Measurements from ENCODE around the gene CACNA2D2. TPM values are rescaled to one million over a fixed set of nuclear protein-coding genes. Genes with fewer than 3 reads are reported as not detected.

CACNA2D2 gene
- polyA plus RNA-seq (ENCODE audit: insufficient read length in 4 of 4): 10 to 100 TPM; 13.3 to 18.6 (median 16.3) TPM

DNA sequence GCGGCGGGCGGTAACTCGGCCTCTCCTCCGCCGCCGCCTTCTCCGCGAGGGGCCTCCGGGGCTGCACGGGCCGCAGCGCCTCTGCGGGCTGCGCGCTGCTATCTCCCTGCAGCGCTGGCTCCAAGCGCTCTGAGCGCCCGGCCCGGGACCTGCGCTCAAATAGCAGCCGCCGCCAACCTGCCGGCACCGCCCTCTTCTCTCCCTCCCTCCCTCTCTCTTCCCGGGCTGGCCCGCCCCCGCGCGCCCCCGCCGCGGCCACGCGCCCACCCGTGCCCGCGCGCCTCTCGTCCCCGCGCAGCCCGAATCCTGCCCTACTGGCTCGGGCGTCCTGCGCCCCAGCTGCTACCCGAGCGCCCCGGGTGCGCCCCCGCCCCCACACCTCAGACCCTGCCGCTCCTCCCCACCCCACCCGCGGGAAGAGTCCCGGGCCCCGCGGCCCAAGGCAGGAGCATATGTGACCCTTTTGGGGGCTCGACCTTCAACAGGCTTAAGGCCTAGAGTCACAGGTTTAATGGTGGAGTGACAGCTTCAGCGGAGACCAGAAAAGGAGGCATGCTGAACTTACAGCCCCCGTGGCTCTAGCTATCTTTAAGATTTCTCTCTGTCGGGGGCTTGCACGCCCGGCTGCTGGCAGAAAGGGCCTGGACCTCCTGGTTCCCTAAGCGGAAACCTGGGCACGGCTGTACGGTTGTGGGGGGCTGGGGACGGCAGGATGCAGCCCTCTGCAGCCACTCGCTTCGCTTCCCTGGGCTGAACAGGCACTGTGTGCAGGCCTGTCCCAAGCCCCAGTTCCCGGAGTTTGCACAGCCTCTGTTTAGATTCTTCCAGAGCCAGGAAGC is at the start of gene CACNA2D2:
TSS of gene CACNA2D2 (minus strand) at position 131 of the 839 bp plus-strand sequence. CDS start 211 bp downstream, outside the sequence.
- no peak for DNase-seq (ENCODE audit: low read depth in 4 of 4, low spot score in 2 of 4)

DNA sequence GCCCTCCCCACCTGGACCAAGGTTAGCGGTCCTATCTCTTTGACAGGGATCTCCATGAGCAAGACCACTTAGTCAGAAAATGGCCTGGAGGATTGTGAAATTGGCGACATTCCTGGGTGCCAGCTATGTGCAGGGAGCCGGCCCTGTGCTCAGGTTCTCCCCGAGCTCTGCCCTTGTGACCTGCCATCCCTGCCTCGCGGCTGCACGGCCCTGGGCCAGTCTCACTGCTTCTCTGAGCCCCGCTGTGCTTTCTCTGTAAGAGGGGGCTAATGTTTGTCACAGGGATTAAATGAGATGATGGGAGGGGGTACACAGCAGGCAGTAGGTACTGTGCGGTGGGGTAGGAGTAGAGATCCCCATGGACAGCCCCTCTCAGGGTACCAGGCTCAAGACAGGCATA is 49.2 kb upstream of the CACNA2D2 start:
- no peak for DNase-seq (ENCODE audit: low read depth in 4 of 4, low spot score in 2 of 4)

DNA sequence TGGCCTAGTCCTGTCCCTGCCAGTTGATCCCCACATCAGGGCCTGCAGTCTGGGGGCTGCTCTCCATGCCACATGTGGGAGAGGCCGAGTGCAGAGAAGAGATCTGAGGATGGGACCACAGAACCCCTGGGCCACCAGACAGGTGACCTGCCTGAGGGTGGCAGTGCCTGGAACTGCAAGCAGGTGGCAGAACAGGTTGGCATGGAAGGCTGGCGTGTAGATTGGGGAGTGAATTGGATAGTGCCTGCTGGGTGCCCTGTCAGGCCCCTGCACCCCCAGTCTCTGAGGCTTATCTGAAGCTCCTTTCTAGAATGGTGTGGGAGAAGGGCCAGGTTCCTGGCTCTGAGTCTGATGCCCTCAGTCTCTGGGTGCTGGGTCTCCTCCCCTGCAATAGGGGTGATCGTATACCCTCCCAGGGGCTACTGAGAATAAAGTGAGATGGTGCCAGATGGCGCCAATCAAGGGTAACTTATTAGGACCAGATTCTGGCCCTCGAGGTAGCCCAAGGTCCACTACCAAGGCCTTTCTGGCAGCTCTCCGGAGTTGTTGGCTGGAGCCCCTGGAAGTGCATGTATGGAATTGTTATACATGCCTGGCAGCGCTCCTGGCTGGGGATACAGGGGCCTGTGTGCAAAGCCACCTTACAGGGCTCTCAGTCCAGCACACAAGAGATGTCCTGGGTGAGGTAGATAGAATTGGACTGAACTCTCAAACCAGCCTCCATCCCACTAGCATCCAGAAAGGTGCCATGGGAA is 48.4 kb upstream of the CACNA2D2 start:
- DNase-seq (ENCODE audit: low read depth in 4 of 4, low spot score in 2 of 4): no peak

DNA sequence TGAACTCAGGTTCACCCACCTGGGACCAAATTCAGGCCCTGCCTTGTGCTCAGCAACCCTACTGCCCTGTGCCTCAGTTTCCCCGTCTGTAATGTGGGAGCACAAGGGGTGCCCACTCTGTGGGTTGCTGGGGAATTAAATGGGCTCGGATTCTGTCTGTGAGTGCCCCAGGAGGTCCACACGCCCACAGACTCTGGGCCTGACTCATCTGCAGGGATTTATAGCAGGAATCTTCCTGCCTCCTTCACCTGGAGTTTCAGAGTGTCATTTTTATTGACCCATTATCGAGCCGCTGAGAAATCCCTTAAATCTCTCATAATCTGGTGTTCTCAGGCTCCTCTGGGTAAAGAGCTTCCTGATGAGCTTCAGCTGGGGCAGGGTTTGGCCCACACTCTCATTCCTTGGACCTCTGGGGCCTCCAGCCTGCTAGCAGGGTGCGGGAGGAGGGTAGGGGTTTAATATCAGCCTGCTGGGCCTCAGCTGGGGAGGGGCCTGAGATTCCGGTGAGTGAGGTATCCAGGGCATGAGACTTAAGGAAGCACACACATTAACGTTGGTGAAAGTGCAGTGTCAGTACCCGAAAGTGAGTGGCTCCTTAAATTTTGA is 47.7 kb upstream of the CACNA2D2 start:
- no peak for DNase-seq (ENCODE audit: low read depth in 4 of 4, low spot score in 2 of 4)

DNA sequence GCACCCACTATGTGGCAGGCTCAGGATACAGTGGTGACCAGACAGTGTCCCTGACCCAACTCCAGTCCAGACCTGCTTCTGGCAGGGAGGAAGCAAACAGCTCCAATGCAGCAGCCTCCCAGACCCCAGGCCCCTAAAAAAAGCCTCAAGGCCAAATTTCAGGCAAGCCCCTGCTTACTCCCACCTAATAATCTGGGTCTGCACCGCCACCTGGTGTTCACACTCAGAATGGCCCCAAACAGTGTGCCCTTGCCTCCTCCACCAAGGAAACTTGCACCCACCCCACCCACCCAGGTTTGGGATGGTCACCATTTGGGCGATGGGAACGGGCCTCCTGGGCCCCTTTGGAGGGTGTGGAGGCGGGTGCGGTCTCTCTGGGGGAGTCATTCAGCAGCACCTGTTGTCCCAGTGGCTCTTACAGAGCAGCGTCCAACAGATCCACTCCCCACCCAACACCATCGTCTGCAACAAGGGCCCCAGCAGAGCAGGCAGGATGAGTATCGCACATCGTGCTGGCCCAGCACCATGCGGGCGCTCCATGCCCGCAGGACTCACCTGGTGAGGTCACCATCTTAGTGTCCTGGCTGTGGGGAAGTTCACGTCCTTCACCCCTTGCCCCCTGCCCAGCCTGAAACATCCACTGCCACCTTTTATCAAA is 46.8 kb upstream of the CACNA2D2 start:
- DNase-seq (ENCODE audit: low read depth in 4 of 4, low spot score in 2 of 4): no peak

DNA sequence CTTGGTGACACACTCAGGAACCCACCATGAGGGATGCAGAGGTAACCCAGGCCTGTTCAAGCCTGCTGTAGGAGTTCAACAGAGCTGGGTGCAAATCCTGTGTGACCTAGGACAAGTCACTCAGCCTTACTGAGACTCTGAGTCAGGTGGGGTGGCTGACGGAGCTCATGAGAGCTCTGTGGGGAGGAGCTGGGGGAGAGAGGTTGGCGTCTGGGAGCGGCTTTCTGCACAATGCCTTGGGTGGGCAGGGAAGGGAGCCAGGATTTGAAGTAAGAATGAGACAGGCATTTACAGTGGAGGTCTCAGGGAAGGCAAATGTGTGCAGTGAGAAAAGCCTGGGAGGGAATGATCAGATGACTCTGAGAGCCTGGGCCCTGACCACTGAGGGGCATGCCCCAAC is 45.8 kb upstream of the CACNA2D2 start:
- DNase-seq (ENCODE audit: low read depth in 4 of 4, low spot score in 2 of 4): no peak

DNA sequence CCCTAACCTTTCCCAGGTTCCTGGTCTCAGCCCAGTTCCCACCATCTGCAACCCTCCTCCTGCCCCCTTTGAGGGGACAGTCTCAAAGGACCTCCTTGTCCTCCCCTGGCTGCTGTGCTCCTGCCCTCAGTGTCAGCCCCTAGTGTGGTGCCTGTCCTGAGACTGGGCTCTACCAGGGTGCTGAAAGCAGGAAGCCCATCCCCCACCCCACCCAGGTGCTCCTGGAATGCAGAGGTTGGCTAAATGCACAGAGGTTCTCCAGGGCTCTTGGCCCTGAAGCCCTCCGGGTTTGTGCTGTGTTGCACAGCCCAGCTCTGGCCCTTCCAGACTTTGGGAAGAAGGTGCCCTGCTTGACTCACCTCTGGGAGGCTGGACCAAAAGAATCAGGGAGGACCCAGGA is 42.3 kb upstream of the CACNA2D2 start:
- no peak for DNase-seq (ENCODE audit: low read depth in 4 of 4, low spot score in 2 of 4)

DNA sequence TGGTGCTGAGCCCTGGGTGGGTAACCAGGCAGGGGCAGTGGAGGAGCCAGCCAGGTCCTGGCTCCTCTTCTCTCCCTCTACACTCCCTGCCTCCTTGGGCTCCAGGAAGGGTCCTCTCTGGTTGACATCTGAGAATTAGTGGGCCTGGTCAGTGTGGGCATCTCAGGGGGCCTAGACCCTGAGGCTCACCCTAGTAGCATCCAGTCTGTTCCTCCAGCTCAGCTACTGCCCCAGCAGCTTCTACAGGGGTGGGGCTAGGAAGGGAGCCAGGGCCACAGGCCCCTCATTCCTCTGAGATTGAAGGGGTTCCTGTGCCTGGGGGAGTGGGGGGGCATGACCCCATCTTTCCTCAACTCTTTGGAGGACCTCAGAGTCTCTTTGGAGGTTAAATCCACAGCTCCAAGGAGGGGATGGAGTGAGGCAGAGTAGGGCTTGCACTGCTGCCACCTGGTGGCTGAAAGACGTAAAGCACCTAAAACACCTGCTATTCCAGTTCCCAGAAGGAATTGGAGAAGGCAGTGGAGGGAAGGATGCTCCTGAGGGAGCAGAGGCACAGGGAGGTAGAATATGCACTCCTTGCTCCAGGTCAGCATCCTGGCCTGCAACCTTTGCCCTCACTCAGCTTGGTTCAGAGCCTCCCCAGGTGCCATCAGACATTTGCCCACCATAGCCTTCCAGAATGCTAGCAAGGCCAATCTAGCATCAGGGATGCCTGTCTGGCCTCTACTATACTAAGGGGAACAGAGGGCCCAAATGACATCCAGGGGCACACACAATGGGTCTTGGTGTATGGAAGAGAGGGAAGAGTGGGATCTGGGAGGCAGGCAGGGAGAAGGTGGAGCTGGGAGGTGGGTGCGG is 39.0 kb upstream of the CACNA2D2 start:
- peak in 3 of 4 donors; percentile 51 to 72 (median 56) for DNase-seq (ENCODE audit: low read depth in 4 of 4, low spot score in 2 of 4)

DNA sequence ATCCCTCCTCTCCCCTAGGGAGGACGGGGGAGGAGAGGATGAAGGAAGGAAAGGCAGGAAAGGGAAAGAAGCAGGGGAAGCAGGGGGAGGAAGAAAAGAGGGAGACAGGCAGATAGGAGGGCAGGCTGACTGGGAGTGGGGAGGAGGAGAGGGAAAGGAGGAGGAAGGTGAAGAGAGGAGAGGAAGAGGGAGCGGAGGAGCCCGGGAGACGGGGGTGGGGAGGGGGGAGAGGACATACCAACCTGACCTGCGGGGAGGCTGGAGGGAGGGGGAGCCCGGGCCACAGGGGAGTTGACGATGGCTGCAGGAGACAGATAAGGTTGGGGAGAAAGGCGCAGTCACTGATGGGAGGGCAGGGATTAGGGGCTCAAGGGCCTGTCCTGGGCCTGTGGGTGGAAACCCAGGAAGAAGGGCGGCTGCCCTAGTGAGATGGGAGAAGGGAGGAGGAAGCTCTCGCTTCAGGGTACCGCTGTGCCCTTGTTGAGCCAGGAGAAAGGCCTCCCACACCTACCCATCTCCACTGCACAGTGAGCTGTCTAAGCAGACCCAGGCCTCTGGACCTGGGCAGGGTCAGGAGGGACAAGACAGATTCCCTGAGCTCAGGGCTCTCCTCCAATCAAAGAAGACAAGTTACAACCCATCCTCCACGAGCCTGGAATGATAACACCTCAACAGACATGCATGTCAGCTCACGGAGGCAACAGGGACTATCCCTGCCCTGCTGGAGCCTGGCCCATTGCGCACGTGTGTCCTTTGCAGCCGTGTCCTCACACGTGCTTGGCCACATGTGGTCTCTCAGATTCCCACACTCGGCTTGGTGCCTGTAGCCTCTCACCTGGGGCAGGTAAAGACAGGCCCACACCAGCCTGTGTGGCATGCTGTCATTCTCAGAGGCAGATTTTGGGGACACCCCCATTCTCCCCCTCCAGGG is 36.2 kb upstream of the CACNA2D2 start:
- no peak for DNase-seq (ENCODE audit: low read depth in 4 of 4, low spot score in 2 of 4)

DNA sequence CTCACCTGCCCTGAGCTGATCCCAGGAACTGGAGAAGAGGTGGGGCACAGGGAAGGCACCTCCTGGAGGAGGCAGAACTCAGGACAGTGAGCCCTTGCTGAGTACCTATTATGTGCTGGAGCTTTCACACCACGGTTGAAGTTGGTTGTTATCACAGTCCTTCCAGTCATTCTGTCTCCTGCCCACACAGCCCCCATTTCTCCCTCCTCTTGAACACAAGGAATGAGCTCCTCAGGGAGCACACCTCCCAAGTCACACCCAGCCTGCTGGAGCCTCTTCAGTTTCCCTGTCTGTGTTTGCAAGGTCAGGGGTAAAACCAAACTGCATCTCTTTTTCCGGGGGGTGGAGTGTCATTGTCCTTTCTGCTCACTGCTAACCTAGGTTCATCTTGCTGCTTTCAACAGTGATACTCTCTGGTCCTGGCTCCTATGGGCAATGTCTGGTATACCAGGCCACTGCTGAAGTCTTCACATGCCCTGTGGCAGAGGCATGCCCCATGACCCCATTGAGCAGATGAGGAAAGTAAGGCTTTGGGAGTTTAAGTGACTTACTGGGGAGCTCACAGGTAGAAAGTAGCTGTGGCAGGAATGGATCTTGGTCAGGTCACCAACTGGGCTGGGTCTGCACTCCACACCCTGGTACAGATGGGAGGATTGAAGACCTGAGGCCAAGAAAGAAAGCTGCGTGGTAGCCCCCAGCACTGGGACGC is 34.1 kb upstream of the CACNA2D2 start:
- no peak for DNase-seq (ENCODE audit: low read depth in 4 of 4, low spot score in 2 of 4)

DNA sequence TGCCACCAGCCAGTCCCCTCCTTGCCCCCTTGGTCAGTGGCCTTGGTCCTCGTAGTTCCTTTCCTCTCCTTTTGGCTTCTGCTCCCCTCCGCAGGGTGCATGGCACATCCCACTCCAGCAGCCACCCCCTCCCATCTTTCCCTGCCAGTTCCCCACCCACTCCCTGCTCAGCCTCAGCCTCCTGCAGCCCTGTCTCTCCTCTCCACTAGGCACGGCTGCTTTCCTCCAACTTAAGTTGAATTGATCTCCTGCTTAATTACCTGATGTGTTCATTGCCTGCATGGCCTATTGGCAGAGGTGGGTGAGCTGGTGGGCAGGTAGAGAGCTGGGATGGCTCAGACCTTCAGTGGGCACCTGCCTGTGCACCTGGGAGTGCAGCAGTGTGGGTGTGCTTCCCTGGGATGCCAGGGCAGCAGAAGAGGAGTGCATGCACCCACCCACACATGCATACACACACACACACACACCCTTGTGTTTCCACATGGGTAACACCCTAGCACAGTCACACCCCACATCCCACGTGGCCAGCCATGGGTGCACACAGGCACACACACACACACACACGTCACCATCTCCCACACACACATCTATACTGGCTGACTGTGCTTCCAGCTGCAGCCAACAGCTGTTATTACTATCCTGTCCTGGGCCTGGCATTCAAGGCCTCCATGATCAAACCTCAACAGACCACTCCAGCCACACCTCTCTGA is 33.2 kb upstream of the CACNA2D2 start:
- no peak for DNase-seq (ENCODE audit: low read depth in 4 of 4, low spot score in 2 of 4)

DNA sequence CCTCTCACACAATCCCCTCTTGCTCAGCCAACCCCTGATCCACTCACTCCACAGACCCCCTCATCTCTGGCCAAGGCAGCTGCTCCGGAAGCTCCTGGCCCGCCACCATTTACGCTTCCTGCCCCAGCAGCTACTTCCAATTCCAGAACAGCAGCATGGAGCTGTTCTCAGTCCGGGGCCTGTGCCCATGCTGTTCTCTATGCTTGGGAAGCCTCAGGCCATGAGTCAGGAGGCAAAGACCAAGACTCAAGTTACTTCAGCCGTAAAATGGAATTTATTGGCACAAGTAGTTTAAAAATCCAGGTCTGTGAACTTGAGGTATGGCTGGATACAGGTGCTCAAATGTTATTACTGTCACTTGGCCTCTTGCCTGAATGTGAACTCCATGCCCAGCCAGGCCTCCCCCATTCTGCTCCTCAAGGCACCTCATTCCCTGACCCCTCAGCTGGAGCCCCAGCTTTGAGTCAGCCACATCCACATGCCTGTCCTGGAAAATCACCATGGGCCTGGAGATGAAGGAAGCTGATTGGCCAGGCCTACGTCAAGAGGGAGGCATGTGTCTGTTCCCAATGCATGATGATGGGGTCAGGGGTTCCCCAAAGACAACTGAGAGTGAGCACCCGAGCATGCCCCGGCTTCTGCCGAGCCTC is 31.4 kb upstream of the CACNA2D2 start:
- no peak for DNase-seq (ENCODE audit: low read depth in 4 of 4, low spot score in 2 of 4)

DNA sequence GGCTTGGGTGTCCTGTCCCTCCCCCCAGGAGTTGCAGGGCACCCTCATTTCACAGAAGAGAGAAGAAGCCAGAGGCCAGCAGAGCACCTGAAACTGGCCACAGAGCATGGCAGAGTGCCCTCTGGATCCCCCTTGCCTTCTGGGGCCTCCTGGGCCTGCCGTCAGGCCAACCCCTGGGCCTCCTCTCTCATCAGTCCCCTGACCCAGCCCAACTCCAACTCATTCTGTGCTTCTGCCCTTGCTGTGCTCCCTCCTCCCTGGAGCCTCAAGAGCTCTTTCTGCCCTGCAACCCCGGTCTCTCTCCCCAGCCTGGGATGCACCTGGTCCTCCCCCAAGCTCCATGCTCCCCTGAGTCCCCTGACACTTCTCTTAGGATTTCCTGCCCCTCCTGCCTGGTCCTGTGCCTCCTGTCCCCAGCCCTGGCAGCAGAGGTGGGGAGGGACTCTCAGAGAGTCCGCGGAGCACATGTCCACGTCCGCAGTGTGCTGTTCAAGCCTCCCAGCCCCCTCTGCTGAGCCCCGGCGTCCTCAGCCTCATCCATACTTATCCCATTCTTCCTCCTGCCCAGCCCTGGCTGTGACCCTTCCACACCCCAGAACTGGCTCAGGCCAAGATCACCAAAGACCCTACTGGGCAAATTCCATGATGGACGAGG is 30.5 kb upstream of the CACNA2D2 start:
- DNase-seq (ENCODE audit: low read depth in 4 of 4, low spot score in 2 of 4): no peak

DNA sequence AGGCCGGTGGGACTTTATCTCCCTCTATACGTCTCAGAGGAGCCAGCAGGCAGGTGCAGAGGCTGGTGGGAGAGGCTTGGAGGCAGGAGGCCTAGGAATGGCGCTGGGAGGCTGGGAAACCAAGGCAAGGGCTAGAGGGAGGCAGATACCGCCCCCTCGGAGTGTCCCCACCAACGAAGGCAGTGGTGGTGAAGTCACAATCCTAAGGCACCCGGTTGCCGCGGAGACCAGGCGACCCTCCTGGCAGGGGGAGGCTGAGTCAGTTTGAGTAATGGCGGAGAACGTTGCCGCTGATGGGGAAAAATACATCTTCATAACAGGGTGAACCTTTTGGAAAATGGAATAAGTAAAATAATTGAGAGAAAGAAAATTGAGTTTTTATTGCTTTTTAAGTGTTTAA is 29.9 kb upstream of the CACNA2D2 start:
- DNase-seq (ENCODE audit: low read depth in 4 of 4, low spot score in 2 of 4): no peak

DNA sequence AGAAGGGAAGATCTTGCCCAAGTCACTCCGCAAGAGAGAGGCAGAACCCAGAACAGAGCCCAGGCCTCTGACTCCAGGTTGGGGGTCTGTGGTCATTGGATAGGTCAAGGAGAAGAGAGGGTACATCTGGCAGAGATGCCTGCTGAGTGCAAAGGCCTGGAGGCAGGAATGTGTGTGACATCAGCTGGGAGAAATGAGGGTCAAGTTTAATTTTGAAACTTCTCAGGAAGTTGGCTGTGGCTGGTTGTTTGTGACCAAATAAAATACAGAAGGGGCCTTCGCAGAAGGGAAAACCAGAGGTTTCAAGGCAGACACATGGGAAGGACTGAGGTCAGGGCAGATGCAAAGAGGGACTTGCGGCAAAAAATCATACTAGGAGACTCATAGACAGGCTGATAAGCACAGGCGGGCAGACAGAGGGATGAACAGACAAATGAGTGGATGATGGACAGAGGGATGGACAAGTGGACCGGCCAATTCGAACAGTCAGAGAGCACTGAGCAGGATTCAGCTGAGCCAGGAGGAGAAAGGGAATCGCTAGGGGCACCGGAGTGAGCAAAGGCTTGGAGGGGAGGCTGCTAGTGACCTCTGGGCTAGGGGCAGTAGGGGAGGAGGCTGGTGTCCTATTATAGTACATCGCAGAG is 28.8 kb upstream of the CACNA2D2 start:
- DNase-seq (ENCODE audit: low read depth in 4 of 4, low spot score in 2 of 4): no peak

DNA sequence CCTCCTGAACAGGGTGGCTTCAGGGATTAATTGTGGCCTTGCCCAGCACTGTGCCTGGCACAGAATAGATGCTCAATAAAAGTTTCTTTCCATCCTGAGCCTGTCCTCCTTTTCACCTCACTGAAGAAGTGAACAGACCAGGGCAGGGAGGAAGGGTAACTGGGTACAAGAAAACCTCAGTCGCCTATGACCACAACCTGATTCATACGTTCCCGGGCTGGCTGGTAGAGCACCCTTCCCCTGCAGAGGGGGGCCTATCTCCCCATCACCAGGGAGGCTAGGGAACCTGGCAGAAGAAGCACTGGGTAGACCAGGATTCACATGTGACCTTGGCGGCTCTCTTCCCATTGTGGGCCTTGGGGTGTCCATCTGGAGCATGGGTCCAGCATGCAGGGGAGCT is 27.8 kb upstream of the CACNA2D2 start:
- no peak for DNase-seq (ENCODE audit: low read depth in 4 of 4, low spot score in 2 of 4)
